GM19467 (cell line): ENCODE results near the gene CCNK.

Source experiments
- ATAC-seq: cut with Tn5 transposase; IDR thresholded peaks from one replicate; pipeline ENCODE4 v1.9.1; 2021; ENCODE audit warnings: mild to moderate bottlenecking, moderate library complexity; ENCODE audit not compliant: unreplicated experiment

Gene CCNK

GRCh38 chr14:99549684-99550083 lies 68.5 kb downstream of the CCNK start:
- no peak for ATAC-seq

GRCh38 chr14:99550387-99550992 lies 69.3 kb downstream of the CCNK start:
- ATAC-seq: no peak

GRCh38 chr14:99551034-99551922 lies 70.1 kb downstream of the CCNK start:
- ATAC-seq: no peak

GRCh38 chr14:99552021-99552553 lies 70.9 kb downstream of the CCNK start:
- ATAC-seq: no peak

GRCh38 chr14:99552572-99553216 lies 71.5 kb downstream of the CCNK start:
- no peak for ATAC-seq

- no peak for ATAC-seq
Observed at GRCh38 chr14:99554184-99554583, 73.0 kb downstream of the CCNK start.

- no peak for ATAC-seq
Observed at GRCh38 chr14:99554757-99555531, 73.7 kb downstream of the CCNK start.

- no peak for ATAC-seq
Observed at GRCh38 chr14:99556134-99556791, 75.1 kb downstream of the CCNK start.

- ATAC-seq: no peak
Observed at GRCh38 chr14:99559286-99559990, 78.2 kb downstream of the CCNK start.

- no peak for ATAC-seq
Observed at GRCh38 chr14:99560403-99560802, 79.2 kb downstream of the CCNK start.

GRCh38 chr14:99560922-99561683 lies 79.9 kb downstream of the CCNK start:
- ATAC-seq: no peak

- no peak for ATAC-seq
Observed at GRCh38 chr14:99561864-99562263, 80.7 kb downstream of the CCNK start.
